ENCODE data around the gene LRMDA. TPM values are rescaled to one million over a fixed set of nuclear protein-coding genes. Genes with fewer than 3 reads are reported as not detected.

Gene LRMDA
- total and polyA plus RNA-seq, 2 of the 13 experiments (the other 11 are each of a cell fraction or from before 2014, with no cell fraction given): 13.4 to 22.0 TPM

DNA sequence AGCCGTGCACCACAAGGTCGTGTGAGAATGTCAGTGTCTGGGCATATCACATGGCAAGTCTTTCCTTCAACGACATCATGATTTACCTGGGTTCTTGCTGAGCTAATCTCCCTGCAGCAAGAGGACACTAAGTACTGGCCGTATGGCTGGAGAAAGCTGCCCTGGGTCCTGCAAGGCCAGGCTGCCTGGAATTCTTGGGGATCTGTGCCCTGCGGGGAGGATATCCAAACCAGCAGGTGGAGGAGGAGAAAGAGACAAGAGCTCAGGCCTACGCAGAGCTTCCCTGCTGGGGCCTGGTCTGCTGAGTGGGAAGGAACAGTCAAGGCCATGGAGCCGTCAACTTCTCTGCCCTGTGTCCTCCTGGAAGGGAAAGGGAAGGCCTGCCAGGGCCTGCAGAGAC, 552.6 kb downstream of the LRMDA start (continued):
- TF ChIP-seq PCBP2 (optimal IDR thresholded peaks at IDR 0.05; ENCODE audit: low read depth, low read length, poor library complexity, severe bottlenecking): no peak
- TF ChIP-seq AGO2 (optimal IDR thresholded peaks at IDR 0.05; ENCODE audit: low read depth, low read length): no peak
- TF ChIP-seq HOXA3 (CRISPR knock-in tag; IDR thresholded peaks at IDR 0.05): no peak
- TF ChIP-seq, protein P1, sequence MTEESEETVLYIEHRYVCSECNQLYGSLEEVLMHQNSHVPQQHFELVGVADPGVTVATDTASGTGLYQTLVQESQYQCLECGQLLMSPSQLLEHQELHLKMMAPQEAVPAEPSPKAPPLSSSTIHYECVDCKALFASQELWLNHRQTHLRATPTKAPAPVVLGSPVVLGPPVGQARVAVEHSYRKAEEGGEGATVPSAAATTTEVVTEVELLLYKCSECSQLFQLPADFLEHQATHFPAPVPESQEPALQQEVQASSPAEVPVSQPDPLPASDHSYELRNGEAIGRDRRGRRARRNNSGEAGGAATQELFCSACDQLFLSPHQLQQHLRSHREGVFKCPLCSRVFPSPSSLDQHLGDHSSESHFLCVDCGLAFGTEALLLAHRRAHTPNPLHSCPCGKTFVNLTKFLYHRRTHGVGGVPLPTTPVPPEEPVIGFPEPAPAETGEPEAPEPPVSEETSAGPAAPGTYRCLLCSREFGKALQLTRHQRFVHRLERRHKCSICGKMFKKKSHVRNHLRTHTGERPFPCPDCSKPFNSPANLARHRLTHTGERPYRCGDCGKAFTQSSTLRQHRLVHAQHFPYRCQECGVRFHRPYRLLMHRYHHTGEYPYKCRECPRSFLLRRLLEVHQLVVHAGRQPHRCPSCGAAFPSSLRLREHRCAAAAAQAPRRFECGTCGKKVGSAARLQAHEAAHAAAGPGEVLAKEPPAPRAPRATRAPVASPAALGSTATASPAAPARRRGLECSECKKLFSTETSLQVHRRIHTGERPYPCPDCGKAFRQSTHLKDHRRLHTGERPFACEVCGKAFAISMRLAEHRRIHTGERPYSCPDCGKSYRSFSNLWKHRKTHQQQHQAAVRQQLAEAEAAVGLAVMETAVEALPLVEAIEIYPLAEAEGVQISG (CRISPR knock-in tag; IDR thresholded peaks at IDR 0.05): no peak
- no peak for TF ChIP-seq RFX5 (IDR thresholded peaks at IDR 0.05; ENCODE audit: low read depth, low read length)
- no peak for TF ChIP-seq FOXO4 (CRISPR knock-in tag; conservative IDR thresholded peaks at IDR 0.05)
- TF ChIP-seq ZNF335 (CRISPR knock-in tag; IDR thresholded peaks at IDR 0.05): no peak
- no peak for TF ChIP-seq MIER2 (CRISPR knock-in tag; IDR thresholded peaks at IDR 0.05)
- TF ChIP-seq ZSCAN25 (CRISPR knock-in tag; IDR thresholded peaks at IDR 0.05): no peak

GRCh38 chr10:75987616-75988015, 556.2 kb downstream of the LRMDA start:
- peak; percentile 57; the same call in 2 of the 3 replicates for ATAC-seq
- TF ChIP-seq ZNF263 (CRISPR knock-in tag; IDR thresholded peaks at IDR 0.05) (0 out of 2 replicates have a peak, but pooled peaks have one; percentile 21), MAFG (CRISPR knock-in tag; IDR thresholded peaks at IDR 0.05) (peak; percentile 90), MAFF (IDR thresholded peaks at IDR 0.05; ENCODE audit: low read depth, low read length) (peak; percentile 95), GFI1 (CRISPR knock-in tag; IDR thresholded peaks at IDR 0.05; ENCODE audit: borderline replicate concordance) (peak; percentile 44; the same call in 1 of the 2 replicates), EHMT2 (IDR thresholded peaks at IDR 0.05; ENCODE audit: borderline replicate concordance, low read depth, low read length) (peak; percentile 40; the same call in 1 of the 2 replicates)
- TF ChIP-seq, protein P2, sequence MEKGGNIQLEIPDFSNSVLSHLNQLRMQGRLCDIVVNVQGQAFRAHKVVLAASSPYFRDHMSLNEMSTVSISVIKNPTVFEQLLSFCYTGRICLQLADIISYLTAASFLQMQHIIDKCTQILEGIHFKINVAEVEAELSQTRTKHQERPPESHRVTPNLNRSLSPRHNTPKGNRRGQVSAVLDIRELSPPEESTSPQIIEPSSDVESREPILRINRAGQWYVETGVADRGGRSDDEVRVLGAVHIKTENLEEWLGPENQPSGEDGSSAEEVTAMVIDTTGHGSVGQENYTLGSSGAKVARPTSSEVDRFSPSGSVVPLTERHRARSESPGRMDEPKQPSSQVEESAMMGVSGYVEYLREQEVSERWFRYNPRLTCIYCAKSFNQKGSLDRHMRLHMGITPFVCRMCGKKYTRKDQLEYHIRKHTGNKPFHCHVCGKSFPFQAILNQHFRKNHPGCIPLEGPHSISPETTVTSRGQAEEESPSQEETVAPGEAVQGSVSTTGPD (CRISPR knock-in tag; IDR thresholded peaks at IDR 0.05): no peak

More at GRCh38 chr10:75987616-75988015, 556.2 kb downstream of the LRMDA start:
- peak; percentile 53 for DNase-seq (ENCODE audit: low spot score)
- peak; percentile 58 for FAIRE-seq
- peaks cover 22% of the 10 kb centered on the region for H3K4me1 ChIP-seq (ENCODE audit: insufficient read depth, low read length)
- no peaks in the 10 kb centered on the region for H3K79me2 ChIP-seq (ENCODE audit: insufficient read depth, low read length)
- H4K20me1 ChIP-seq (ENCODE audit: insufficient read depth, low read length): no peaks in the 10 kb centered on the region
- no peaks in the 10 kb centered on the region for H3K27me3 ChIP-seq (ENCODE audit: control insufficient read depth in 1 of 2, insufficient read depth in 2 of 2, low read length in 2 of 2)
- BruUV-seq (replicated peaks): no TSS peak
- no peak overlapping the region for H3K9ac ChIP-seq (ENCODE audit: insufficient read depth, low read depth, low read length)
- no peak overlapping the region for H3K4me2 ChIP-seq (ENCODE audit: low read depth, low read length)
- H3K36me3 ChIP-seq (replicated peaks in 1 of 2; ENCODE audit: control insufficient read depth in 1 of 2, insufficient read depth in 2 of 2, low read length in 2 of 2): no peaks in the 10 kb centered on the region
- H3K9me3 ChIP-seq (ENCODE audit: low read length): no peaks in the 10 kb centered on the region
- in situ Hi-C loops (cut with HindIII; ENCODE audit: extremely low pct_ligation_motif_present, low pct_unique_long_range_greater_than_20kb): no loop called here
- H2AFZ ChIP-seq (ENCODE audit: low read length): no peak overlapping the region
- CTCF ChIA-PET (ENCODE audit: low intra/inter-chr PET ratio, low total read pairs): no interaction called here
- intact Hi-C loops (cut with micrococcal nuclease; ENCODE audit: unreplicated experiment): no loop called here
- H3K4me3 ChIP-seq (replicated peaks in 1 of 3; ENCODE audit: insufficient read depth in 1 of 3, low read depth in 2 of 3, low read length in 3 of 3): no peak overlapping the region
- no peak overlapping the region for H3K27ac ChIP-seq (ENCODE audit: extremely low read length, insufficient read depth, low read length)
- POLR2A ChIA-PET: interaction anchor here (1.0 kb wide), 1 partner anchor 45 kb away, joined by 4 read pairs; no protein-coding TSS in a partner anchor
- no CpG with 5 or more reads among the region's 1 CpG for WGBS (ENCODE audit: low lambda C conversion rate)

Data from HepG2 (cell line).